HG03060 (cell line): ENCODE results near the gene MKX.

ENCODE experiments used
- ATAC-seq: cut with Tn5 transposase; IDR thresholded peaks from one replicate; pipeline ENCODE4 v1.9.1; 2021; ENCODE audit warnings: low read depth, moderate number of reproducible peaks; ENCODE audit not compliant: unreplicated experiment

Gene MKX

GRCh38 chr10:27660711-27661110 lies 84.9 kb downstream of the MKX start:
- no peak for ATAC-seq

DNA sequence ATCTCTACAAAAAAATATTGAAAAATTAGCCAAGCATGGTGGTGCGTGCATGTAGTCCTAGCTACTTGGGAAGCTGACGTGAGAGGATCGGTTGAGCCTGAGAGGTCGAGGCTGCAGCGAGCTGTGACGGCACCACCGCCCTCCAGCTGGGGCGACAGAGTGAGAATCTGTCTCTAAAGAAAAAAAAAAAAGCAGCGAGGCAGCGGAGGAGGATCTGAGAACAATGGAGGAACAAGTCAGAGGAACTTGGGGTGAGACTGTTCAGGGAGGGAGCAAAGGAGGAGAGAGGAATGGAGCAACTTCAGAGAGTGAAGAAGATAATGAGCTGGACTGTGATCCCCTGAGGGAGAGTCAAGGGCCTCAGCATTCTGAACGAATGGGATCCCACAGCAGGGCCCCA lies 85.4 kb downstream of the MKX start:
- no peak for ATAC-seq

DNA sequence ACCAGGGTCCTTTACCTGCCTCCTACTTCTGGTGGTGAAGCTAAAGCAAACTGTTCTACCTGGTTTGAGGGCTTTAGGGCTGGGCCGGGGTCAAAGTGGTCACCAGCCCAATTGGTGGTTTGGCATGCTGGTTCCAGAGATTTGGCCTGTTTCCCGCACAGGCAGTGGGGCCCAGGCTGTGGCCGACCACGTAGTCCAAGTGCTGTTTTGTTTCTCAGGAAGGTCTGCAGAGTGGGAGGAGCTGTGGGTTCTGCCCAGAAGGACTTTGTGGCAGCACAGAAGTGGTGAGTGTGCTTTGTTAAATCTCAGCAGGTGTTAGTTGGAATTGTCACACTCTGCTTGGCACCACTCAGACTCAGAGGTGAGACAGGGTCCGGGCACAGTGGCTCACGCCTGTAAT lies 85.8 kb downstream of the MKX start:
- ATAC-seq: no peak

- ATAC-seq: no peak
Measured at GRCh38 chr10:27658788-27659187, 86.8 kb downstream of the MKX start.

DNA sequence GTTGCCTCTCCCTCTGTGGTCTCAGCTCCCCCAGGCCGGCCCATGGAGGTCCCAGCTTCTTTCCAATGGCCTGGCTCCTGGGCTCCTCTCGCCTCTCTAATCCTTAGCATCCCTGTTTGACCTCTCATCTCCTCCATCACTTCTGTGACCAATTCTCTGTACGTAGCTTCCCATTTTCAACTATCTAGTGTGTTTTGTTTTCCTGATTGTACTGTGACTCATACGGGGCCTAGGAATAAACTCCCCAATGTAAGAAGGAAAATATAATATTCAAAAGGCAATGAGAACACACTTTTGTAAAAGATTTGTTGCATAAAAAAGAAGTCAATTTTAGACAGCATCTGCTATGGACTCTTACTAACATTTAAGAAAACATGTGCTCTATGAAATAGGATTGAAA lies 90.3 kb downstream of the MKX start:
- ATAC-seq: no peak

DNA sequence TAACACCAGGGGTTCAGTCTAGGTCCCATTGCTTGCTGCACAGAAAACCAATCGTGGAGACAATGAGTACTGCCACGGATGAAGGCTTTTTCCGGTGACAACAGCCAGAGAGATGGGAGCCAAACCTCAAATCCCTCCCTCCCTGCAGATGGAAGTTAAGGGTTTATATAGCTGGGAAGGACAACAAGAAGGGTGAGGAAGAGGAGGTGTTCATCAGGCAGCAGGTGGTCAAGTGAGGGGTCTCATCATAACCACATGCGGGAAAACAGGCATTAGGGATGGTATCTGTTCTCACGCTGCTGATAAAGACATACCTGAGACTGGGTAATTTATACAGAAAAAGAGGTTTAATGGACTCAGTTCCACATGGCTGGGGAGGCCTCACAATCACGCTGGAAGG lies 91.3 kb downstream of the MKX start:
- ATAC-seq: no peak

DNA sequence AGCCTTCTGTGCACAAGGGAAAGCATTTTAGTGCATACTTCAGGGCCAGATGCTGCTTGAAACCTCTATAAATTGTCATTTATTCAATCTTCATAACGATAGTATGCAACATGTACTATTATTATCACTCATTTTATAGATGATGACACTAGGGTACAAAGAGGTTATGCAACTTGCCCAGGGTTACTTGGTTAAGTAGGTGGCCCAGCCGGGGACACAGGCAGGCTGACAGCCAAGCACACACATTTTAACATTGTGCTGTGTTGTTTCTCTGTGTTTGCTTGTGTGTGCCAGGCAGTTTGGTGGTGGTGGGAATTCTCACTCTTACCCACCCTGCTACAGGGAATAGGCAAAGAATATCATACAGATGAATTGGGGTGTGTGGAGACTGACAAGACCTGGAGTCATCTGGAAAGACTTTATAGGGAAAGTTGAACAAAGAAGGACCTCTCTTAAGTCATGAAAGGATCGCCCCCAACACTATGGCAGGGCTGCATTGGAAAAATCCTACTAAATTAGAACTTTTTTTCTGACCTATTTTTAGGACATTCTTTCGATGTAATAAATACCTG lies 98.9 kb downstream of the MKX start:
- no peak for ATAC-seq

DNA sequence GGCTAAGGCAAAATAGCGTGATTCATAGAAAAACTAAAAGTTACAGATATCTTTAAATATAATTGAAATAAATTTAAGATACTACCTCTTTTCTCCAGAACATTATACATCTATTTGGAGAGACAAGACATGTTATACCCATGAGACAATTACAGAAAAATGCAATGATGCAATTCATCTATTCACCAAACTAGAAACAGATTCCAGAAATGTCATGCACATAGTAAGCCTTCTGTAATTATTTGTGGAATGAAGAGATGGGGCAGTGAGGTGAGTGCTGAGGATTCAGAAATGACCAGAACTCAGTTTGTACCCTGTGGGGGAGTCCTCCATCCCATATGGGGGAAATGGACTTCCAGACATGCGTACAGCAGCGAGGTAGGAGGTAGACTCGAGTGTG lies 99.4 kb downstream of the MKX start:
- ATAC-seq: no peak

GRCh38 chr10:27644307-27644939 lies 101.2 kb downstream of the MKX start:
- no peak for ATAC-seq

- ATAC-seq: no peak
Measured at GRCh38 chr10:27643301-27643700, 102.3 kb downstream of the MKX start.

DNA sequence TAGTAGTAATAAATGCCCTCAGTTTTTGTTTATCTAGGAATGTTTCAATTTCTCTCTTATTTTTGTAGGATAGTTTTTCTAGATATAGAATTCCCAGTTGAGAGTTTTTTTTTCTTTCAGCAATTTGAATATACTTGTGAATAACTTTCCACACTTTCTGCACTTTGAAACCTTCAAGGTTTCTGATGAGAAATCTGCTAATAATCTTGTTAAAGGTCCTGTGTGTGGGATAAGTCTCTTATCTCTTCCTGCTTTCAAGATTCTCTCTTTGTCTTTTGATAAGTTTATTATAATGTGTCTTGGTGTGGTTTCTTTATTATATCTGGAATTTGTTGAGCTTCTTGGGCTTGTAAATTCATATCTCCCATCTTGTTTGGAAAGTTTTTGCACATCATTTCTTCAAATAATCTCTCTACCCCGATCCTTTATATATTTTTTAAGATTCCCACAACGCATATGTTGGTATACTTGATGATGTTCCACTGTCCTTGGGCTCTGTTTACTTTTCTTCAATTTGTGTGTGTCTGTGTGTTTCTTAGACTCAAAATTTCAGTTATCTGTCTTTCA lies 103.5 kb downstream of the MKX start:
- ATAC-seq: no peak

GRCh38 chr10:27638071-27638750 lies 107.4 kb downstream of the MKX start:
- ATAC-seq: no peak

DNA sequence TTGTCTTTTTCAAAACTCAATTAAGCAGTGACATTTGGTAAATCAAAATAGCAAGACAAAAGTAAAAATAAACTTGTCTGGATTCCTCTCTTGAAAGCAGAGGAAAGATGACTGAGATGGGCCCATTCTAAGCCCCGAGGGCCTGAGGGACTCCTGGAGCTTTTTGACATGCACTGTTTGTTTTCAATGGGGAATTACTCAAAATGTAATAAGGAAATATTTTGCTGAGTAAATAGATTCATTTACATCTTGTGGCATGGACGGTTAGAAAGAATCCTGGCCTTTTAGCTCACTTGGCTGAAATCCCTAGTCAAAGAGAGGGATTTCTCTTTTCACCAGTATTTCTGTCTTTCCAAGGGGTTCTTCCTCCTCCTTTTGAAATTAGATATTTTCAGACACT lies 108.0 kb downstream of the MKX start:
- no peak for ATAC-seq

DNA sequence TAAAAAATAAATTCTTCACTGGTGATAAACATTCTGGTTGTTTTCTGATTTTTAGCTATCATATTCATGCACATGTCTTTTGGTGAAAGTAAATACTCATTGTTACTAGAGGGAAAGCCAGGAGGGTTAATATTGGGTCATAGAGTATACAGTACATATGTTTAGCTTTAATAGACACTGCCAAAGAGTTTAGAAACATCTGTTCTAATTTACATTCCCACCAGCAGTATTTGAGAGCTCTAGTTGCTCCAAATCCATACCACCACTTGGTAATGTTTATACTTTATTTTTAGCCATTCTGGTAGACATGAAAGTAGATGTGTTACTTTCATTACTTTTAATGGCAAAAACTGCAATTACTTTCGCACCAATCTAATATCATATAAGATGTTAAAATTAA lies 108.8 kb downstream of the MKX start:
- no peak for ATAC-seq

DNA sequence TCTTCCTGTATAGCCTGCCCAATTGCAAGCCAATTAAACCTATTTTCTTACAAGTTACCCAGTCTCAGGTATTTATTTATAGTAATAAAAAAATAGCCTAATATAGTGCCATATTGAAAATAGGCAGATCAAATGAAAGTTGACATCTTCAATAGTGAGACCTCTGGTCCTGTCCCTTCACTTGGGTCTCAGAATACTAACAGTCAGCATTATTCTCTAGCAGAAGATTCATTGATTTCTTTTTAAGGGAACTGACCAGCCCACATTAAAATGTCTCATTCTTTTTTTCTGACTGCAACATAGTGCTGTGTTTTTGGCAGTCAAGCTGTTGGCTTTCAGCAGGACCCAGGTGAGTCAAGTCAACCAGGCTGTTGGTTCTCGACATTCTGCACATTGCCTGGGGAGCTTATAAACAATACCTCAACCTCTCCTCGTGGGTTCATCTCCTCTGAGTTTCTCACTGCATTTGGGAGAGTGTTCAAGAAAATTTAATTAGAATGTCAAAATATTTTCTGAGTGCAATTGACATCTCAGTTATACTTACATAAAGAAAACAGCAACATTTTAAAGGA lies 109.8 kb downstream of the MKX start:
- ATAC-seq: no peak

- ATAC-seq: no peak
Measured at GRCh38 chr10:27635290-27635689, 110.3 kb downstream of the MKX start.

GRCh38 chr10:27628621-27629020 lies 117.0 kb downstream of the MKX start:
- ATAC-seq: no peak

GRCh38 chr10:27626890-27627289 lies 118.7 kb downstream of the MKX start:
- ATAC-seq: no peak

DNA sequence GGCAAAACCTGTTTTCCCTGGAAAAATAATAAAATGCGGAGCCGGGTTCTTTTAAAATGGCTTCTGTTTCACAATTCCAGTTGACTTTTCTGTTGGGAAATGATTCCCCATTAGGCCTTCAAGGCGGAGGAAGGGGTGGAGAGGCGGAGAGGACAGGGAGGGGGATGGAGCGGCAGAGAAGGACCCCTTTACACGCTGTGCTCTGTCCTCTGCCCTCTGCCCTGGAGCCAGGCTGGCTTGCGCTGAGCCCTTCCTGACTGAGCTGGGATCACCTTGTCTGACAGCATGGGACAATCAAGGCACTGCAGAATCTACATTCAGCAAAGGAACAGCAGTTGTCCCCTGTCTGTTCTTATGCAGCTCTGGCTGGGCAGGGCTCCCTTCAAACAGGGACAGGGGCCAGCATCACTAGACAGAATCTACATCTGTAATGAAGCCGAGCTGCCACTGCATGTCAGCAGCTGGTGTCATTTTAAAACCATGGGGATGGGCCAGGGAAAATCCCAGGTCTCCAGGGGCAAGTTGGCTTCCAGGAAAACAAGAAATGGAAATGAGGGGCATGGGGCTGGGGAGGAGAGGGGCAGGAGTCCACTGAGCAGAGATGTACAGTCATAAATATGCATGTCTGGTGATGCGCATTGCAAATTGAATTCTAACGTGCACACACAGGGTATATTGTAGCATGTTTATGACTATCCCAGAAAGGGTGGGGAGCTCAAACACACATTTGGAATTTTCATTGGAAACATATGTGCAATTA lies 120.0 kb downstream of the MKX start:
- ATAC-seq: no peak

GRCh38 chr10:27624941-27625340 lies 120.7 kb downstream of the MKX start:
- ATAC-seq: no peak
